ENCODE measurements around the gene CXorf65.

The CXorf65 gene

DNA sequence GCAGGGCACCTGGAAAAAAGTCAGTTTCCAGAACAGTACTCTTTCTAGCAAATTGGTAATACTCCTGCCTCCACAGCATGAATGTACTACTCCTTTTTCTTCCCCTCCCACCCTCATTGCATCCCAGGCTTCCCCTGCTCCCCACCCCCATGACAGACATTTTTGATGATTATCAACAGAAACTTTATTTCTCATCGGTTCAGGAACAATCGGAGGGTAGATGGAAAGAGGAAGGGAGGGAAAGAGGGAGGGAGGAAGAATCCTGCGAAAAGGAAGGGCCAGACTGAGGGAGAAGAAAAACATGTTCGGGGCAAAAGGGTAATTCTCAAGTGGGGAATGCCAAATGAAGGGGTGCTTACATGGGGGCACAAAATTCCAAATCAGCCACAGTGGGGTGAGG, 705 bp upstream of the CXorf65 start:
- no peak for DNase-seq (ENCODE audit: low read depth)
- no peak overlapping the region for H3K4me3 ChIP-seq (ENCODE audit: low read depth, low read length)
- TF ChIP-seq, protein P1, sequence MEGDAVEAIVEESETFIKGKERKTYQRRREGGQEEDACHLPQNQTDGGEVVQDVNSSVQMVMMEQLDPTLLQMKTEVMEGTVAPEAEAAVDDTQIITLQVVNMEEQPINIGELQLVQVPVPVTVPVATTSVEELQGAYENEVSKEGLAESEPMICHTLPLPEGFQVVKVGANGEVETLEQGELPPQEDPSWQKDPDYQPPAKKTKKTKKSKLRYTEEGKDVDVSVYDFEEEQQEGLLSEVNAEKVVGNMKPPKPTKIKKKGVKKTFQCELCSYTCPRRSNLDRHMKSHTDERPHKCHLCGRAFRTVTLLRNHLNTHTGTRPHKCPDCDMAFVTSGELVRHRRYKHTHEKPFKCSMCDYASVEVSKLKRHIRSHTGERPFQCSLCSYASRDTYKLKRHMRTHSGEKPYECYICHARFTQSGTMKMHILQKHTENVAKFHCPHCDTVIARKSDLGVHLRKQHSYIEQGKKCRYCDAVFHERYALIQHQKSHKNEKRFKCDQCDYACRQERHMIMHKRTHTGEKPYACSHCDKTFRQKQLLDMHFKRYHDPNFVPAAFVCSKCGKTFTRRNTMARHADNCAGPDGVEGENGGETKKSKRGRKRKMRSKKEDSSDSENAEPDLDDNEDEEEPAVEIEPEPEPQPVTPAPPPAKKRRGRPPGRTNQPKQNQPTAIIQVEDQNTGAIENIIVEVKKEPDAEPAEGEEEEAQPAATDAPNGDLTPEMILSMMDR (conservative IDR thresholded peaks at IDR 0.05; ENCODE audit: low read depth, low read length) = no peak

DNA sequence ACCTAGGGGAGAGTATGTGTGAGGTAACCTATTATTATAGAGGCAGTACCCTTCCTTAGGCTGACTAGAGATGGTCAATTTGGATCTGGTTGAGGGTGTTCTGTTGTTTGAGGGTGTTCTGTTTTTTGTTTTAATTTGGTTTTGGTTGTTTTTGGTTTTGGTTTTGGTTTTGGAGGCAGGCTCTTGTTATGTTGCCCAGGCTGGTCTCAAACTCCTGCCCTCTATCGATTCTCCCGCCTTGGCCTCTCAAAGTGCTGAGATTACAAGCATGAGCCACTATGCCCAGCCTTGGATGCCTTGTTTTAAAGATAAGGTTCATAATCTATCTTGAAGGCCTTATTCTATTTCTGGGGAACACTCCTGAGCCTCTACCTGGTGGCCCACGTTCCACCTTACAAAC, 912 bp downstream of the CXorf65 start:
- TF ChIP-seq, protein P1 (conservative IDR thresholded peaks at IDR 0.05; ENCODE audit: low read depth, low read length) = no peak
- DNase-seq (ENCODE audit: low read depth) = no peak
- no peak overlapping the region for H3K4me3 ChIP-seq (ENCODE audit: low read depth, low read length)

DNA sequence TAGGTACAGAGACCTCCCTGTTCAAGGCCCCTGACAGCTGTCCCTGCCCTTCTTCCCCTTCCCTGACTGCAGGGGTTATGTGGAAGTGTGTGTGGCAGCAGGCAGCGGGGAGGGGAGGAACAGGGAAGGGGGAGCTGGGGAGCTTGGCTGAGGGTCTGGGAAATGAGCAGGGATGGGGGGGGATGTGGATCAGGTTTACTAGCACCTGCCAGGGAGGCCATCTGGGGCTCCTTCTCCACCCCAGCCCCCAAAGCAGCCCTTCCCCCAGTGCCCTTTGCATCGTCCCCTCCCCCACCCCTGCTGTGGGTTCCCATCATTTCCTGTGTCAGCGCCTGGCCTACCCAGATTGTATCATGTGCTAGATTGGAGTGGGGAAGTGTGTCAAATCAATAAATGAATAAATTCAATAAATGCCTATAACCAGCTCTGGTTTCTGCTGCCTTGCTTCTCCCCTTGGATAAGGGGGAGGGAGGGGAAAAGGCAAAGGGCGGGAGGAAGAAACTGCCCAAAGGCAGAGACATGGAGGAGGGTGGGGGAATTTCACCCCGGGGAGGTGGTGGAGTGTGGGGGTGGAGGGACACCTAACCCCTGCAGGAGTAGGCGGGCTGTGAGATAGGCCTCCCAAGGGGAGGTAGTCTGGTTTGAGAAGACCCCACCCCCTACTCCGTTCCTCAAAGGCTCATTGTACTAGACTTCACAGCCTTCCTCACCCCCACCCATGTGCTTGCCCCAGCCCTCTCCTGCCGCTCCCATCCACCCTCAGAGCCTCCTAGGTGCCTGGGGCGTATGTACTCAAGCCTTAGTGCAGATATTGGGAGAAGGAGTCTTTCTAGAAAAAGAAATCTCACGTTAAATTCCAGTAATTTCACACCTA, 3.2 kb downstream of the CXorf65 start:
- TF ChIP-seq, protein P1 (conservative IDR thresholded peaks at IDR 0.05; ENCODE audit: low read depth, low read length) = no peak
- H3K4me3 ChIP-seq (ENCODE audit: low read depth, low read length) = no peak overlapping the region
- no peak for DNase-seq (ENCODE audit: low read depth)

DNA sequence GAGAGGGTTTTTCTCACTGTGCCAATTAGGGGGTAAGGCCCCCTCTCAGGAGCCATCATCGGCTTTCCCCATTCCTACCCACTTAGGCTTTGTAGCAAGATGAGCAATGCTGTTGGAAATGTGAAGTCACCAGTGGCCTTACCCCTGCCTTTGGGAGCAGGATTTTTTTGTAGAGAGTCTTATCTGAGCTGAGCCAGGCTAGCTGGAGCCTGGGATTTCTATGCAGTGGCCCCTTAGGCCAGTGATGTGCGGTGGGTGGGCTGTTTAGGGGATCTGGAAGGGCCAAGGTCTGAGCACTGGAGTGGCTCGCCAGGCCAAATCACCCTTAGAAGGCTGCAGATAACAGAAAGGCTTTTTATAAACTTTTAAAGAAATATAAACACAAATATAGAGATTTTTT, 4.2 kb downstream of the CXorf65 start:
- no peak for DNase-seq (ENCODE audit: low read depth)
- H3K4me3 ChIP-seq (ENCODE audit: low read depth, low read length) = no peak overlapping the region
- TF ChIP-seq, protein P1 (conservative IDR thresholded peaks at IDR 0.05; ENCODE audit: low read depth, low read length) = no peak

DNA sequence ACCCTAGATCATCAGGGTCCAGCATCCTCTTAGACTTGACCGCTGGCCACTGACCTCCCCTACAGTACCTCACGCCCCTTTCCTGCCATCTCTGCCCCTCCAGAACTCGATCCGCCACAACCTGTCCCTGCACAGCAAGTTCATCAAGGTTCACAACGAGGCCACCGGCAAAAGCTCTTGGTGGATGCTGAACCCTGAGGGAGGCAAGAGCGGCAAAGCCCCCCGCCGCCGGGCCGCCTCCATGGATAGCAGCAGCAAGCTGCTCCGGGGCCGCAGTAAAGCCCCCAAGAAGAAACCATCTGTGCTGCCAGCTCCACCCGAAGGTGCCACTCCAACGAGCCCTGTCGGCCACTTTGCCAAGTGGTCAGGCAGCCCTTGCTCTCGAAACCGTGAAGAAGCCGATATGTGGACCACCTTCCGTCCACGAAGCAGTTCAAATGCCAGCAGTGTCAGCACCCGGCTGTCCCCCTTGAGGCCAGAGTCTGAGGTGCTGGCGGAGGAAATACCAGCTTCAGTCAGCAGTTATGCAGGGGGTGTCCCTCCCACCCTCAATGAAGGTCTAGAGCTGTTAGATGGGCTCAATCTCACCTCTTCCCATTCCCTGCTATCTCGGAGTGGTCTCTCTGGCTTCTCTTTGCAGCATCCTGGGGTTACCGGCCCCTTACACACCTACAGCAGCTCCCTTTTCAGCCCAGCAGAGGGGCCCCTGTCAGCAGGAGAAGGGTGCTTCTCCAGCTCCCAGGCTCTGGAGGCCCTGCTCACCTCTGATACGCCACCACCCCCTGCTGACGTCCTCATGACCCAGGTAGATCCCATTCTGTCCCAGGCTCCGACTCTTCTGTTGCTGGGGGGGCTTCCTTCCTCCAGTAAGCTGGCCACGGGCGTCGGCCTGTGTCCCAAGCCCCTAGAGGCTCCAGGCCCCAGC, 5.7 kb downstream of the CXorf65 start:
- TF ChIP-seq, protein P1 (conservative IDR thresholded peaks at IDR 0.05; ENCODE audit: low read depth, low read length) = no peak
- DNase-seq (ENCODE audit: low read depth) = no peak
- H3K4me3 ChIP-seq (ENCODE audit: low read depth, low read length) = no peak overlapping the region

DNA sequence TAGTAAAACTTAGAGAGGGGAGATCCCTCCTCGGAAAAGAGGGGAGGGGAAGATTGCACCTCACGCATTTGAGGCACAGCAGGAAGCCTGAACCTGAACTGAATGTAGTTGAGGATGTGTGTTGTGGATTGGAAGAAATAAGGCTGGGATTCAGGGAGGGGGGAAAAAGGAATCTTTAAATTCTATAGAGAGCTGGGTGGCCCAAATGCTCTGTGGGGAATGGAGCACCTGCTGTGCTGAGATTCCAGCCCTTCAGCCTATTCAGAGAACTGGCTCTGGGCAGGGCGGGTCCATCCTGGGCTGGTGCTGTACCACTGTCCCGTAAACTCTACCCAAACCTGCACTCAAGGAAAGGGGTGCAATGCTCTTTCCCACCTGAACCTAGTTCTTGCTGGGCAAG, 6.8 kb downstream of the CXorf65 start:
- TF ChIP-seq, protein P1 (conservative IDR thresholded peaks at IDR 0.05; ENCODE audit: low read depth, low read length) = no peak
- H3K4me3 ChIP-seq (ENCODE audit: low read depth, low read length) = no peak overlapping the region
- DNase-seq (ENCODE audit: low read depth) = no peak
